ENCODE measurements around the gene AMPH.

Gene AMPH

DNA sequence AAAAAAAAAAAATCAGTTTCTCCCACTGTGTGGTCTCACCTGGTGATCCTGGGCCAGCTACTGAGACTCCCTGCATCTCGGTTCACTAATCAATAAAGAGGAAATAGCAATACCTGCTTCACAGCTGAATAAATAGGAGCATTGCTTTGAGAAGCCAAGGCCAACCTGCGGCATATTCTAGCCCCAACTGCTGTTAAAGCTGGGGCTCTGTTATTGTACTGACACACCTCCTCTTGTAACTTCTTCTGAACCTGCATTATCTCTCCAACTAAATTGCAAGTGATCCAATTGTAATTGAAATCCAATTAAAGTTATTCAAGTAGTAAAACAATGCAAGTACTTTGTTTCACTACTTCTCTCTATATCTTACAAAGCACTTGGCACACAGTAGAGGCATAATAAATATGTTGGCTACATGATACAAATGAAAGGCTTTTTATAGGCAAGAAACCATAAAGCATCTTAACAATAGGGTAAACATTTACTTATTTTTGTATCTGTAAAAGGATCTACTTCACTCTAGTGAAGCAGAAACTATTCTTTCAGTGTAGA, 38.4 kb downstream of the AMPH start:
- no peak overlapping the region for H3K18ac ChIP-seq (ENCODE audit: low read length)
- H3K27me3 ChIP-seq (ENCODE audit: control insufficient read depth in 3 of 3, insufficient read depth in 3 of 3, low read depth in 1 of 3, low read length in 3 of 3), result no peaks in the 10 kb centered on the region
- WGBS, 2 donors (ENCODE audit: extremely low coverage in 2 of 2, insufficient read length in 2 of 2, insufficient replicate concordance in 1 of 2), result no CpG with 5 or more reads among the region's 2 CpGs
- H3K4ac ChIP-seq (ENCODE audit: low read length), result no peak overlapping the region
- no peak overlapping the region for H2AFZ ChIP-seq (ENCODE audit: low read length)
- H3K23ac ChIP-seq (ENCODE audit: low read depth, low read length, poor library complexity), result no peak overlapping the region
- no peak overlapping the region for H3K14ac ChIP-seq (ENCODE audit: low read length)
- no peak overlapping the region for H3K27ac ChIP-seq (replicated peaks; ENCODE audit: low read length)
- no peaks in the 10 kb centered on the region for H3K36me3 ChIP-seq (replicated peaks in 1 of 2; ENCODE audit: control insufficient read depth in 2 of 2, insufficient read depth in 2 of 2, low read length in 2 of 2)
- H3K9ac ChIP-seq (ENCODE audit: low read depth, low read length, poor library complexity), result no peak overlapping the region
- no peak overlapping the region for H2BK15ac ChIP-seq (ENCODE audit: low read length)
- H3K9me3 ChIP-seq (replicated peaks in 1 of 2; ENCODE audit: control insufficient read depth in 2 of 2, insufficient read depth in 1 of 2, low read depth in 1 of 2, low read length in 2 of 2), result peaks cover 0 to 2% of the 10 kb centered on the region in 2 donors
- no peak overlapping the region for H3K4me3 ChIP-seq (ENCODE audit: low read length in 2 of 2)
- no peak overlapping the region for H2BK12ac ChIP-seq (ENCODE audit: low read length)
- no peaks in the 10 kb centered on the region for H3K79me1 ChIP-seq (ENCODE audit: low read depth, low read length)
- no peak overlapping the region for H2BK120ac ChIP-seq (ENCODE audit: low read depth, low read length)
- H4K91ac ChIP-seq (ENCODE audit: low read depth, low read length, poor library complexity), result no peak overlapping the region
- no peak overlapping the region for H2BK5ac ChIP-seq (ENCODE audit: low read length)
- no peak for DNase-seq (ENCODE audit: low spot score)
- peaks cover 0 to 5% of the 10 kb centered on the region in 2 donors for H3K4me1 ChIP-seq (ENCODE audit: control insufficient read depth in 2 of 2, insufficient read depth in 1 of 2, low read depth in 1 of 2, low read length in 2 of 2)
- no peak overlapping the region for H2AK5ac ChIP-seq (ENCODE audit: low read depth, low read length)
- no peak overlapping the region for H3K4me2 ChIP-seq (ENCODE audit: insufficient read depth, low read length, poor library complexity, severe bottlenecking)
- H4K8ac ChIP-seq (ENCODE audit: low read depth, low read length), result no peak overlapping the region

DNA sequence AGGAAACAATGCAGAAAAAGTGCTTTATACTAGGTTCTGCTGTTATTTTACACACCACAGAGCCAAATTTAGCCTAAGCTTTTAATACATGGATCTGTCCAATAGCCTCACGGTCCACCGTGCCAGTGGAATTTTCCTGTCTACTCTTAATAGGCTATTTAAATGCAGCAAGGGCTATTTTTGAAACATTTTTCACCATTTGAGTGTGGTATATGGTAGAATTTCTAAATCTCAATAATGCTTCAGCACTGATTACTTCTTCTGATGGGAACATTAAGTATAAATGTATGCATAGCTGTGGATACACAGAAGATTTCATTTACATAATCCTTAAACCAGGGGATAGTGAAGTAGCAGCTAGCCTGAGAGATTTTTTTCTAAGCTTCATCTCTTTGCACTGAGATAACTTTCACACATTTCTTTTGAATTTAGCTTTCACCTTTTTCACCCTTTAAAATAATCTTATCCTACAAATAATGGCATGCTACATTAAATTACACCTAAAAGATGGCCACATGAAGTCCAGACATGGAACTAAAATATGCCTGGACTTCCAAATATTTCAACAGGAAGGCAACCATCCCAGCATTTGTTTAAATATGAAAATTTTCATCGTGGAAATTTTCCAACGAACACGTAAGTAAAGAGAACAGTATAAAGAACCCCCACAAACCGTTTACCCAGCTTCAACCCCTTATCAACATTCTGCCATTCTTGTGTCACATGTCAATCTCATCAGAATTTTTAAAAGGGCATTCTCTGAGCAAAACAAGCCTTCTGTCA, 45.4 kb downstream of the AMPH start:
- peaks cover 0 to 4% of the 10 kb centered on the region in 2 donors for H3K4me1 ChIP-seq (ENCODE audit: control insufficient read depth in 2 of 2, insufficient read depth in 1 of 2, low read depth in 1 of 2, low read length in 2 of 2)
- H3K27ac ChIP-seq (replicated peaks; ENCODE audit: low read length), result no peak overlapping the region
- no peaks in the 10 kb centered on the region for H3K79me1 ChIP-seq (ENCODE audit: low read depth, low read length)
- no peak overlapping the region for H2BK12ac ChIP-seq (ENCODE audit: low read length)
- no peaks in the 10 kb centered on the region for H3K9me3 ChIP-seq (replicated peaks in 1 of 2; ENCODE audit: control insufficient read depth in 2 of 2, insufficient read depth in 1 of 2, low read depth in 1 of 2, low read length in 2 of 2)
- H2BK5ac ChIP-seq (ENCODE audit: low read length), result no peak overlapping the region
- H4K8ac ChIP-seq (ENCODE audit: low read depth, low read length), result no peak overlapping the region
- no peak overlapping the region for H3K14ac ChIP-seq (ENCODE audit: low read length)
- H3K9ac ChIP-seq (ENCODE audit: low read depth, low read length, poor library complexity), result no peak overlapping the region
- no CpG with 5 or more reads among the region's 6 CpGs for WGBS, 2 donors (ENCODE audit: extremely low coverage in 2 of 2, insufficient read length in 2 of 2, insufficient replicate concordance in 1 of 2)
- no peak overlapping the region for H2AK5ac ChIP-seq (ENCODE audit: low read depth, low read length)
- H3K23ac ChIP-seq (ENCODE audit: low read depth, low read length, poor library complexity), result no peak overlapping the region
- H3K27me3 ChIP-seq (ENCODE audit: control insufficient read depth in 3 of 3, insufficient read depth in 3 of 3, low read depth in 1 of 3, low read length in 3 of 3), result no peaks in the 10 kb centered on the region
- no peak for DNase-seq (ENCODE audit: low spot score)
- no peak overlapping the region for H3K4ac ChIP-seq (ENCODE audit: low read length)
- H2BK15ac ChIP-seq (ENCODE audit: low read length), result no peak overlapping the region
- H3K4me3 ChIP-seq (ENCODE audit: low read length in 2 of 2), result no peak overlapping the region
- H3K4me2 ChIP-seq (ENCODE audit: insufficient read depth, low read length, poor library complexity, severe bottlenecking), result no peak overlapping the region
- H2AFZ ChIP-seq (ENCODE audit: low read length), result no peak overlapping the region
- H4K91ac ChIP-seq (ENCODE audit: low read depth, low read length, poor library complexity), result no peak overlapping the region
- H2BK120ac ChIP-seq (ENCODE audit: low read depth, low read length), result no peak overlapping the region
- no peak overlapping the region for H3K18ac ChIP-seq (ENCODE audit: low read length)
- H3K36me3 ChIP-seq (replicated peaks in 1 of 2; ENCODE audit: control insufficient read depth in 2 of 2, insufficient read depth in 2 of 2, low read length in 2 of 2), result no peaks in the 10 kb centered on the region

DNA sequence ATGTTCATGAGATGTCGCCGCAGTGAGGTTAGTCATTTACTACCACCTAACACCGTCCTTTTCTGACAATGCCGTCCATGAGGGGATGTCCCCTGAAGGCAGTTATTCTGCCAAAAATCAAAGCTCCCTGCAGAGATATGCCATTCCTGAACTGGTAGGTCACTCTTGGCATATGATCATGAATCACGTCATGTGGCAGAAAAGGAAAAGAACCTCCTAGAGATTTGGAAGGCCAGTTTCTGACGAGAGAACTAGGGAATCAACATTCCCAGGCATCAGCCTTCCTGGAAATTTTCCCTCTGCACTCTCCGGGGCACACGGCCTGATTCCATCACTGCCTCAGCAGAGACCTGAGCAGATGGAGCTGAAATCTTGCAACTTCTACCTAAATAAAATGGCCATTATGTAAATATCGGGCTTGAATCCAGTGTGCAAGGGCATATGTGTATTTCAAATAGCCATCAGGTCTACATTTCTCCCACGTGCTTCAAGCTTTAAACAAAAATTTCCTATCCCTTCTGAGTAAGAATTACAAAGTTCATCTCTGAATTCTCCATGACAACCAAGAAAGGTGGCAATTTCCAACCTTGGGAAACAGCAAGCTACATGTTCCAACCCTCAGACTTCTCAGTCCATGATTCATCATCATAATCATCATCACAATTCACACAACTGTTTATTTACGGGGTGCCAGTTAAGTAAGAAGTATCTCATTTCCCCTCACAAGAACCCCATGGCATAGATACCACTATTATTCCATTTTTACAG, 46.5 kb downstream of the AMPH start:
- no peak for DNase-seq (ENCODE audit: low spot score)
- no peak overlapping the region for H2AK5ac ChIP-seq (ENCODE audit: low read depth, low read length)

DNA sequence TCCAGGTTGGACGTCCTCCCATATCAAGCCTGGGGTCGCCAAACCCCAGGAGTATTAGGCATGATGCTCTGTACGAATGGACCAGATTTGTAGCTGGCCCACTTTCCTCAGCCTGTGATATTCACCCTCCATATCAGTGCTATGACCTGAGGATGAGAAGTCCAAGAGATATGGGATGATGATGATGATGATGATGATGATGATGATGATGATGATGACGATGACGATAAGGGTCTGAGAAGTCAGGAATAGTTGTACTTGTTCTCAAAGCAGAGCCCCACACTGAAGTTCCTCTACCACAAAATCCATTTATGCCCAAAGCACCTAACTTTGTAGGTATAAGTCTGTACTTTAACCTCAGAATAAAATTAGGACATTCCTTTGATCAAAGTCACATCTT, 50.7 kb downstream of the AMPH start:
- Histone ChIP-seq H4K91ac (ENCODE audit: low read depth, low read length, poor library complexity) (no peak overlapping the region), H2AFZ (ENCODE audit: low read length) (no peak overlapping the region), H3K36me3 (replicated peaks in 1 of 2; ENCODE audit: control insufficient read depth in 2 of 2, insufficient read depth in 2 of 2, low read length in 2 of 2) (no peaks in the 10 kb centered on the region), H3K14ac (ENCODE audit: low read length) (no peak overlapping the region), H3K9me3 (replicated peaks in 1 of 2; ENCODE audit: control insufficient read depth in 2 of 2, insufficient read depth in 1 of 2, low read depth in 1 of 2, low read length in 2 of 2) (no peaks in the 10 kb centered on the region), H2BK120ac (ENCODE audit: low read depth, low read length) (no peak overlapping the region), H3K4me3 (ENCODE audit: low read length in 2 of 2) (no peak overlapping the region), H3K27ac (replicated peaks; ENCODE audit: low read length) (no peak overlapping the region), H2BK12ac (ENCODE audit: low read length) (no peak overlapping the region), H3K4me2 (ENCODE audit: insufficient read depth, low read length, poor library complexity, severe bottlenecking) (no peak overlapping the region), H2BK5ac (ENCODE audit: low read length) (no peak overlapping the region), H3K4me1 (ENCODE audit: control insufficient read depth in 2 of 2, insufficient read depth in 1 of 2, low read depth in 1 of 2, low read length in 2 of 2) (peaks cover 0 to 5% of the 10 kb centered on the region in 2 donors), H3K9ac (ENCODE audit: low read depth, low read length, poor library complexity) (no peak overlapping the region), H2AK5ac (ENCODE audit: low read depth, low read length) (no peak overlapping the region), H3K4ac (ENCODE audit: low read length) (no peak overlapping the region), H3K27me3 (ENCODE audit: control insufficient read depth in 3 of 3, insufficient read depth in 3 of 3, low read depth in 1 of 3, low read length in 3 of 3) (no peaks in the 10 kb centered on the region), H3K18ac (ENCODE audit: low read length) (no peak overlapping the region), H3K23ac (ENCODE audit: low read depth, low read length, poor library complexity) (no peak overlapping the region), H3K79me1 (ENCODE audit: low read depth, low read length) (no peaks in the 10 kb centered on the region), H4K8ac (ENCODE audit: low read depth, low read length) (no peak overlapping the region), H2BK15ac (ENCODE audit: low read length) (no peak overlapping the region)
- no CpG with 5 or more reads among the region's 5 CpGs for WGBS, 2 donors (ENCODE audit: extremely low coverage in 2 of 2, insufficient read length in 2 of 2, insufficient replicate concordance in 1 of 2)
- no peak for DNase-seq (ENCODE audit: low spot score)

More for the DNA sequence above, 46.5 kb downstream of the AMPH start:
- no peak overlapping the region for H4K8ac ChIP-seq (ENCODE audit: low read depth, low read length)
- H3K36me3 ChIP-seq (replicated peaks in 1 of 2; ENCODE audit: control insufficient read depth in 2 of 2, insufficient read depth in 2 of 2, low read length in 2 of 2), result no peaks in the 10 kb centered on the region
- H3K4me1 ChIP-seq (ENCODE audit: control insufficient read depth in 2 of 2, insufficient read depth in 1 of 2, low read depth in 1 of 2, low read length in 2 of 2), result peaks cover 0 to 5% of the 10 kb centered on the region in 2 donors
- H2BK120ac ChIP-seq (ENCODE audit: low read depth, low read length), result no peak overlapping the region
- H3K27ac ChIP-seq (replicated peaks; ENCODE audit: low read length), result no peak overlapping the region
- H3K14ac ChIP-seq (ENCODE audit: low read length), result no peak overlapping the region
- H3K4me2 ChIP-seq (ENCODE audit: insufficient read depth, low read length, poor library complexity, severe bottlenecking), result no peak overlapping the region
- no peak overlapping the region for H2BK12ac ChIP-seq (ENCODE audit: low read length)
- no peak overlapping the region for H4K91ac ChIP-seq (ENCODE audit: low read depth, low read length, poor library complexity)
- H3K18ac ChIP-seq (ENCODE audit: low read length), result no peak overlapping the region
- H3K79me1 ChIP-seq (ENCODE audit: low read depth, low read length), result no peaks in the 10 kb centered on the region
- no peak overlapping the region for H3K4me3 ChIP-seq (ENCODE audit: low read length in 2 of 2)
- no CpG with 5 or more reads among the region's 11 CpGs for WGBS, 2 donors (ENCODE audit: extremely low coverage in 2 of 2, insufficient read length in 2 of 2, insufficient replicate concordance in 1 of 2)
- H2BK15ac ChIP-seq (ENCODE audit: low read length), result no peak overlapping the region
- H3K9ac ChIP-seq (ENCODE audit: low read depth, low read length, poor library complexity), result no peak overlapping the region
- no peaks in the 10 kb centered on the region for H3K9me3 ChIP-seq (replicated peaks in 1 of 2; ENCODE audit: control insufficient read depth in 2 of 2, insufficient read depth in 1 of 2, low read depth in 1 of 2, low read length in 2 of 2)
- no peak overlapping the region for H2AFZ ChIP-seq (ENCODE audit: low read length)
- no peak overlapping the region for H3K4ac ChIP-seq (ENCODE audit: low read length)
- H2BK5ac ChIP-seq (ENCODE audit: low read length), result no peak overlapping the region
- H3K27me3 ChIP-seq (ENCODE audit: control insufficient read depth in 3 of 3, insufficient read depth in 3 of 3, low read depth in 1 of 3, low read length in 3 of 3), result no peaks in the 10 kb centered on the region
- no peak overlapping the region for H3K23ac ChIP-seq (ENCODE audit: low read depth, low read length, poor library complexity)
